Hematopoietic multipotent progenitor cell treated with erythropoietin and hydrocortisone succinate and interleukin-3 and kit ligand, for 8 days (in vitro differentiated cells): Measurements from ENCODE around the gene FAM222B.

ENCODE experiments used
- DNase-seq: peaks from one replicate; pipeline ENCODE4 v3.0.0-alpha.2; 2015

FAM222B gene

DNA sequence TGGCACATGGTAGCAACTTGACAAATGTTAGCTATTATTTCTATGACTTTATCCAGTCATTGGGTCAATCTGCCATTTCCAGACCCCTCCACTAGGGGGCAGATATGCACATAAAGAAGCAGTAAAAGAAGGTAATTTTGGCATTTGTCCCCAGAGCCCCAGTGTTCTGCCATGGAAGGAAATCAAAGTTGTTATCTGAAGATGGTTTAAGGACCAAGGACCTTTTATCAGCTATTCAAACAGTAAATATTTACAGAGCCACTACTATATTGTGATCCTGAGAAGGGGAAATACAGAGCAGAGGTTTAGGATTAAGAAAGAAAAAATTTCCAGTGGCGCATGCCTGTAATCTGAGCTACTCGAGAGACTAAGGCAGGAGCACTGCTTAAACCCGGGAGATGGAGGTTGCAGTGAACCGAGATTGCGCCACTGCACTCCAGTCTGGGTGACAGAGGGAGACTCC lies 78.8 kb downstream of the FAM222B start:
- peak; percentile 89 for DNase-seq

DNA sequence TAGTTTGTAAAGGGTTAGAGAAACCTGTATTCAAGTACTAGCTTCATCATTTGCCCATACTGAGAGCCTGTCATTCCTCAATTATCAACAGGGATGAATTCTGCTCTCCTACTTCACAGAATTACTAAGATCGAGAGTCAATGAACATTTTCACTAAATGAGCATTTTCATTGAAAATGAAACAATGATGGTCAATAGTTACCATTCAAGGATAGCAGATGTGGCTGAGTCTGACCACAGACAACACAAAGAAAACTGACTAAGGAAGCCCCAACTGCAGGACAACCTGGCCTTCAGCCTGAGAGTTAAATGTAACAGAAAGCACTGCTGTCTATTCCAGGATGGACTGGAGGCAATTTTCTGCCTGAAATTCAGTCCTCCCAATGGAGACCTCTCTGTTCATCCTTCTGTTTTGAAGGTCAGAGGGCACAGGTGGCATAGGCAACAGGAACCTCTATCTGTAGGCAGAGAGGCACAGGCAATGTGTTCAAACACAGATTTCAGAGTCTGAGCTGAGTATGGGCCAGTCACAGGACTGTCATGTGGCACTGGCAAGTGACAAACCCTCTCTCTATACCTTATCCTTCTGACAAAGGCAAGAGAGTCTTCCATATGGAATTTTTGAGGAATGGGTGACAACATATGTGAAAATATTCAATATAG lies 79.3 kb downstream of the FAM222B start:
- no peak for DNase-seq

DNA sequence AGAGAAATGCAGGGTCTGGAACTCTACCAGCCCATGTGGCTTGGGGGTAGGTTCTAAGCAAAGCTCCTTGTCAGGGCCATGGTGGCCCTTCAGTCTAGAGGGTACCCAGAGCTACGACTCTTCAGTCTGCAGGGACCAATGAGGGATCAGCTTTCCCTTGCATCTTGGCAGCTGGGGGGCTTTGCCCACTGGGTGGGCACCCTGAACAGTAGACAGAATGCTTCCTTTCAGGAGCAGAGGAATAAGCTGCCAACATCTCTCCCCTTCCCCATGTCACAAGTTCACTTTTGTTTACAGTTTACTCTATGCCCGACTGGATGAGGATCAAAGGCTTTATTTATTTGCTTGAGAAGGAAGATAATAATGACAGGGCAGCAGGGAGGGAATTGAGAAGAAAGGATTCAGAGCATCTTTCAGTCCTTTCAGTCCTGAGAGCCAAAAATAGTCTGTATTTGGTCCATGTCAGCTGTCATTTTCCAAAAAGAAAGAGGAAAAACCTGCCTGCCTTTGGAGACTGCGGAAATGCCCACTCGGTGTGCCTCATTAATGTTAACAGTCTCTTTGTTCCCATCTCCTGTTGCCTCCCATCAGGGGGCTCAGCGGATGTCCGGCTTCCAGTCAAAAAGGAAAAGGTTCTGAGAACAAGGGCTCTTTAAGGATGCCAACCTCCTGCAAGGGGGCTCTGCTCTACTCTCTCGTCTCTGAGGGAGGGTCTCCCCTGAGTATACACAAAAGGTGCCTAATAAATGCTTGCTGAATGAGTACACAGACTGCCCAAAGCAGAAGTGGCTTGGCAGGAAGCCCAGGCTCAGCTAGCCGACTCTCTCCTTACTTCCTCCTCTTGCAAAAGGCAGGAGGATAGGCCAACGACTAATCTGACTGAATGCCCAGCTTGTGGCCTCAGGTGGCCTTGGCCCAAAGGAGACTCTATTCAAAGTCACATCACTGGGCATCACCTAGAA lies 81.7 kb downstream of the FAM222B start:
- DNase-seq, result peak; percentile 42

- no peak for DNase-seq
Measured at GRCh38 chr17:28759256-28759865, 83.2 kb downstream of the FAM222B start.

- DNase-seq, result no peak
Measured at GRCh38 chr17:28758411-28759121, 84.0 kb downstream of the FAM222B start.

DNA sequence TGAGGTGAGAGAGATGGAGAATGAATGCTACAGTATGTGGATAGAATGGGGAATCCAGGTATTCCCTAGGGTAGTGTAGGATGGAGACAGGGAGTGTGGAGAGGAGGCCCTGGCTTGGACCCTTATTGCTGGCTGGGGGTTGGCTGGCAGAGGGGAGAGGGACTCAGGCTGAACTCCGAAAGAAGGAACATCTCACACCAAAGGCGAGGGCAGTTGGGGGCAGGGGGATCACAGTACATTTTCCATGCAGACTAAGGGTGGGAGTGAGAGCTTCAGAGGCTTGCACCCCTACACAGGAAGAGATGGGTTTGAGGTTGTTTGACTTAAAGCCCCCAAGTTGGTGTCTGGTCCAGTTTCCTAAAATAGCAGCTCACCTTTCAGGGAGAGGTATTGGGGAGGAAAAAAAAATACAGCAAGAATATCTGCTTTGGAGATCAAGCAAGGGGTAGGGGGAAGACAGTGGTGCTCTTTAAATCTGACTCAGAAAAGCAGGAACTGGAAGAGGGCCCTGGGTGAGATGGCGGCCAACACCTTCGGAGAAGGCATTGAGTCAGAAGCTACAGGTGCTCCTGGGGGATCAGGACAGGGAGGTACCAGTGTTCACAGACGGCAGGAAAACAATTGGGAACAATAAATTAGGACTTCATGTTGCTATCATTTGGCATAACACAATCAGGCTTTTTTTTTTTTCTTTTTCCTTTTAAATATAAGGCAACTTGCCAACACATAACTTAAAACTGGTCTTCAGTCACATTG lies 86.4 kb downstream of the FAM222B start:
- DNase-seq, result no peak

DNA sequence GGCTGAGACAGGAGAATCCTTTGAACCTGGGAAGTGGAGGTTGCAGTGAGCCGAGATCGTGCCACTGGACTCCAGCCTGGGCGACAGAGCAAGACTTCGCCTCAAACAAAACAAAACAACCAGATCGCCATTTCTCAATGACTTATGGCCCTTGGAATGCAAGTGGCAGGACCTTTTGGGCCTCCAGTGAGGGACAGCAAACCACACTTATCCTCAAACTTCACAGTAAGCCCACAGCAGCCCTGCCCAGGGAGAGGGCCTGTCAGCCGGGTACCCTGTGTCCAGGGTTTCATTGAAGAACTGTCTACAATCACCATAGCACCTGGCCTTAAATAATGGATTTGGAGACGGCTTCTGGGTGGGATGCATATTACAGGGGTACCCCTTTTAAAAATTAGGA lies 87.1 kb downstream of the FAM222B start:
- no peak for DNase-seq

DNA sequence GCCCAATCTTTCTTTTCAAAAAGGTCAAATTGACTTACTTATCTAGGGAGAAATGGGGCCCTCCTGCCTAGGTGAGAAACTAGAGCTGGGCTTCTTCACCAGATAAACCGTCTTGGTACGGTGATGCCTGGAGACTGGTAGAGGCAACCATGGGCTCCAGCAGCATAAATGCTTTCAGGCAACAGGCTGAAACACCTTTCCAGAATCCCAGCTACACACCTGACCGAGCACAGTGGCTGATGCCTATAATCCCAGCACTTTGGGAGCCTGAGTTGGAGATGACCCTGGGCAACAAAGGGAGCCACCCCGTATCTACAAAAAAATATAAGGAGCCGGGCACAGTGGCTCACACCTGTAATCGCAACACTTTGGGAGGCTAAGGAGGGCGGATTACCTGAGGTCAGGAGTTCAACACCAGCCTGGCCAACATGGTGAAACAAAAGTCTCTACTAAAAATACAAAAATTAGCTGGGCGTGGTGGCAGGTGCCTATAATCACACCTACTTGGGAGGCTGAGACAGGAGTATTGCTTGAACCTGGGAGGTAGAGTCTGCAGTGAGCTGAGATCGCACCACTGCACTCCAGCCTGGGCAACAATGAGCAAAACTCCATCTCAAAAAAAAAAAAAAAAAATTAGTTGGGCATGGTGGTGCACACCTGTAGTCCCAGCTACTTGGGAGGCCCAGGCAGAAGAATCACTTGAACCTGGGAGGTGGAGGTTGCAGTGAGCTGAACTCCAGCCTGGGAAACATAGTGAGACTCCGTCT lies 90.8 kb downstream of the FAM222B start:
- no peak for DNase-seq

DNA sequence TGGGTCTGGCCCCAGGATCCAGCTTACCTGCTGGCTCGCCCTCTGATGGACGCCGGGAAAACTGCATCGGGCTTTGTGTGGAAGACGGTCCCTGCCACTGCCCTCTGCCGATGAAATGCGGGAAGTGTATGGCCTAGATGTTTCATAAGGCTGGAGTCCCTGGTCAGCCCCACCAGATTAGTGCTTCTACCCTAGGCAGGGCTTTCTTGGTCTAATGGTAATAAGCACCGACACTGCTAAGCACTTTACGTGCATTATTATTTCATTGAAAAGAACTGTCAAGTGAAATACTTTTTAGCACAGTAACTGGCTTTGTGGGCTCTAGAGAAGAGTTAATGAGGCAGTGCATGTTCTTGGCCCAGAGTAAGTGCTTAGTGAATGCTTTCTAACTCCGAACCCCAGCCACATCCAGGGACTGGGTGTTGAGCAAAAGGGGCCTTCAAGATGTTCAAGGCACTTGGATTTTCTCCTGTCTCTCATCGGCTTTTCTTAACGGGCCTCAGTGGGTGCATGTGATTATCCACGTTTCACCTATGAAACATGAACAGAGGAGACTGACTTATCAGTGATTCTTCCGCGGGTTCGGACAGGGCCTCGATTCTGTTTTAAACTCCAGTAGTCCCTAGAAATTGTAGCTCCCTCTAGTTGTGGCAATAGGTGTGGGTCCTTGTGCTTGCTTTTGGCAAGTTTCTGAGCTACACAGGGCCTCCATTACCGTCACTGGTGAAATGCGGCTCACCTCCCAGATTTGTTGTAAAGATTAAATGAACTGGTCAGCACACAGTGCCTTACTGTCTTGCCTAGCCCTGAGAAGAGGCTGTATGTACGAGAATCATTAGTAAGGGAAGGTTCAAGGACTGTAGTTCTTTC lies 92.2 kb downstream of the FAM222B start:
- DNase-seq, result peak; percentile 92

DNA sequence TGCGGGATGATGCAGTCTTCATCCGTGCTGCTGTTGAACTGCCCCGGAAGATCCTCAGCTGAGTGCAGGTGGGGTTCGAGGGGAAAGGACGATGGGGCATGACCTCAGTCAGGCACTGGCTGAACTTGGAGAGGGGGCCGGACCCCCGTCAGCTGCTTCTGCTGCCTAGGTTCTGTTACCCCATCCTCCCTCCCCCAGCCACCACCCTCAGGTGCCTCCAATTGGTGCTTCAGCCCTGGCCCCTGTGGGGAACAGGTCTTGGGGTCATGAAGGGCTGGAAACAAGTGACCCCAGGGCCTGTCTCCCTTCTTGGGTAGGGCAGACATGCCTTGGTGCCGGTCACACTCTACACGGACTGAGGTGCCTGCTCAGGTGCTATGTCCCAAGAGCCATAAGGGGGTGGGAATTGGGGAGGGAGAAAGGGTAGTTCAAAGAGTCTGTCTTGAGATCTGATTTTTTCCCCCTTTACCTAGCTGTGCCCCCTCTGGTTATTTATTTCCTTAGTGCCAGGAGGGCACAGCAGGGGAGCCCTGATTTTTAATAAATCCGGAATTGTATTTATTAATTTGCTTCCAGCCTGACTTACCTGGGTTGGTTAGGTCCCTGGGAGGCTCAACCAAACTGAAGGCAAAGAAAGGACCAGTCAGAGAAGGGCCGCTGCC lies 92.9 kb downstream of the FAM222B start:
- no peak for DNase-seq

- DNase-seq, result no peak
Measured at GRCh38 chr17:28748852-28749515, 93.6 kb downstream of the FAM222B start.

- no peak for DNase-seq
Measured at GRCh38 chr17:28747801-28748750, 94.5 kb downstream of the FAM222B start.

DNA sequence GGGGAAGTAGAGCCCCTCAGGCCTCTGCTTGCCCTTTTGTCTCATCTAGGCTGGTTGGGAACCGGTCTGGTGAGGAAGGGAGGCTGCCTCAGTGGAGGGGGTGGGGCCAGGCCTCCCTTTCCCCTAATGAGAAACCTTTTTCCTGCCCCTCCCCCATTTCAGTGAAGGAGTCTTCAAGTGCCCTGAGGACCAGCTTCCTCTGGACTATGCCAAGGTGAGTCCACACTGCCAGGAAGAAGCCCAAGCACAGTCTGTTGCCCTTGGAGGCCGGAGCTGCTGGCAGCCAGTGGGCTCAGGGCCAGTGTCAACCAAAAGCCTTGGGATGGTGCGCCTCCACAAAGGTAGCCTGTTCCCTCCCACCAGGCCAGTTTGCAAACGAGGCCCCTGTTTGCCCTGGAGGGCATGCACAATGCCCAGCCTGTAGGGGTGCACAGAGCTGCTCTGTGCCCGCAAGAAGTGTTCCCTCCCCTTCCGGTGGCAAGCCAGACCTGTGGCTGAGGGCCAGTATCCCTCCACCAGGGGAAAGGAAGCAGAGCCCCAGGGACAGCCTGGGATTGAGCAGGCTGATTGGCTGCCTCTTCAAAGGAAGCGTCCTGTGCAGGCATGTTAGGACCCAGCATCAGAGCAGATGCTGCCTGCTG lies 95.4 kb downstream of the FAM222B start:
- no peak for DNase-seq

GRCh38 chr17:28746611-28747050 lies 96.0 kb downstream of the FAM222B start:
- DNase-seq, result no peak

GRCh38 chr17:28745786-28746411 lies 96.7 kb downstream of the FAM222B start:
- DNase-seq, result no peak

DNA sequence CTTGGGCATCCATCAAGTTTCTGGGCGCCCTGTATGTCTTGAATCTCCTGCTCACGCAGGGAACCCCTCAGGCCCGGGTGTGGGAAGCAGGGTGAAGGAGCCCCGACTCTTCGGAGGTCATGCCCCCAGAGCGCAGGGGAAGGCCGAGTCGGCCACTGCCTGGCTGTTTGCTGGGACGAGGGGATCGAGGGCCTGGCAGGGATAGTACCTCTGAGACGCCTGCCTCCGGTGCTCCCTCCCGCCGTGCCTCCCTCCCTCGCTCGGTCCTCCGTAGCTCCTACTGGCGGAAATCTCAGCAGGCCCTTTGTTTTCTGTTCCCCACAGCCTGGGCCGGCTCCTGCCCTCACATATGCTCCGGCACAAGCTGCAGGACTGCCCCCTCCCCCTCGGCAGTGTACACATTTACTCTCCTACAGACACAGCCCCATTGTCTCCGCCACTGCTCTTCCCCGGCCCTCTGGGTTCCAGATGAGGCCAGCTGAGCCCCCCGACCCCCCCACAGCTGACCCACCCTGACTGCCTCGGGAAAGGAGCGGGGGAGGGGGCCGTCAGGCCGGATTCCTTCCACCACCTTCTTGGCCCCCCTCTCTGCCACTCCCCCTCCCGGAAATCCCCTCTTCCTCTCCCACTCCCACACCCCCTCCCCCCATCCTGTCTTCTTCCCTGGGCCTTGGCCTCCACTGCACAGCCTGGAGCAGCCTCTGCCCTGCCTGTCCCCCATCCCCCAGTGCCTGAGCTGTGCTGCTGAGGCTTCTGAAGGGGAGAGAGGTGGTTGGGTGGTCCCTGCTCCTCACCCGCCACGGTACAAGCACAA lies 97.4 kb downstream of the FAM222B start:
- DNase-seq, result no peak
